Measurements from ENCODE around the gene IL27RA. TPM values are rescaled to one million over a fixed set of nuclear protein-coding genes. Genes with fewer than 3 reads are reported as not detected.
"Not testable (repeated sequence)": the region's sequence is repeated elsewhere in the genome, so short reads cannot be mapped to it uniquely, and the experiment has no call there.

Gene IL27RA
- total RNA-seq, 4 donors from 2014 or later: 4.5 to 12.8 (median 6.3) TPM

GRCh38 chr19:14006085-14006765, 25.3 kb upstream of the IL27RA start, which contains the start of gene RFX1:
Gene RFX1, minus strand, starts transcription at chr19:14006320. Its CDS starts 12,477 bp downstream, at chr19:13993843.
- DNase-seq (ENCODE audit: low spot score): peak; percentile 100
- TF ChIP-seq CTCF (IDR thresholded peaks at IDR 0.05): no peak
- ATAC-seq (ENCODE audit: low FRiP score): peak; percentile 95

- no peak for TF ChIP-seq CTCF (IDR thresholded peaks at IDR 0.05)
- ATAC-seq (ENCODE audit: low FRiP score) (peak; percentile 45), DNase-seq (ENCODE audit: low spot score) (peak; percentile 70)
Measured at GRCh38 chr19:14006766-14007562, 24.6 kb upstream of the IL27RA start.

GRCh38 chr19:14012378-14012915, 19.1 kb upstream of the IL27RA start:
- no peak for TF ChIP-seq CTCF (IDR thresholded peaks at IDR 0.05)
- ATAC-seq (ENCODE audit: low FRiP score): no peak
- DNase-seq (ENCODE audit: low spot score): no peak

GRCh38 chr19:14015524-14016035, 16.0 kb upstream of the IL27RA start:
- ATAC-seq (ENCODE audit: low FRiP score): no peak
- no peak for DNase-seq (ENCODE audit: low spot score)
- no peak for TF ChIP-seq CTCF (IDR thresholded peaks at IDR 0.05)

- no peak for TF ChIP-seq CTCF (IDR thresholded peaks at IDR 0.05)
- ATAC-seq (ENCODE audit: low FRiP score): no peak
- DNase-seq (ENCODE audit: low spot score): no peak
Measured at GRCh38 chr19:14019100-14019499, 12.5 kb upstream of the IL27RA start.

- not testable (repeated sequence) for ATAC-seq (ENCODE audit: low FRiP score); DNase-seq (ENCODE audit: low spot score)
Measured at GRCh38 chr19:14019739-14020138, 11.8 kb upstream of the IL27RA start.

GRCh38 chr19:14021474-14021873, 10.1 kb upstream of the IL27RA start:
- no peak for ATAC-seq (ENCODE audit: low FRiP score)
- no peak for TF ChIP-seq CTCF (IDR thresholded peaks at IDR 0.05)
- no peak for DNase-seq (ENCODE audit: low spot score)

All from omental fat pad (tissue), 4 donors.